ENCODE results near the gene FNIP2.
A peak's percentile ranks its signal among the peaks of the same experiment; 100 is the strongest.

The FNIP2 gene

DNA sequence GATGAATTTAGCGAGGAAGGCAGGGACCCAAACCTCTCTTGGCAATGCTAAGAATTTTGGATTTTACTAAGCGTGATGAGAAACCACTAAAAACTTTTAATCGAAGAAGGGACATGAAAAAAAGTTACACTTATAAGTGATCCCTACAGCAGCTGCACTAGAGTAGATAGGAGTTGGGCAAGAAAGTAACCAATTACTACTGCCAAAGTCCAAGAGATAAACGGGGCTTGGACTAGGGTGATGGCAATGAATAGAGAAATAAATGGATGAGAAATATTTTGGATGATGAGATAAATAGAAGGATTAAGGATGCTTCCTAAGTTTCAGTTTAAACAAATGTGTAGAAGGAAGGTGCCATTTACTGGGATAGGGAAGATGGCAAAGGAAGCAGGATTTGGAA lies 6.3 kb upstream of the FNIP2 start:
- no peak overlapping the region for H3K4me3 ChIP-seq (ENCODE audit: insufficient read length, low read depth)
- no peak overlapping the region for H3K9ac ChIP-seq (ENCODE audit: insufficient read length, low read depth)
- 0 out of 2 replicates have a peak, but pooled peaks cover 4% of the 10 kb centered on the region for H3K9me3 ChIP-seq (ENCODE audit: insufficient read depth, low read length)
- no peak for DNase-seq (ENCODE audit: low read depth, low spot score)
- TF ChIP-seq ZNF274 (IDR thresholded peaks at IDR 0.05; ENCODE audit: low read depth, low read length) (no peak), YY1 (IDR thresholded peaks at IDR 0.05; ENCODE audit: insufficient read depth, insufficient read length) (no peak), SUZ12 (IDR thresholded peaks at IDR 0.05; ENCODE audit: extremely low read depth, insufficient read depth, insufficient read length) (no peak)
- H3K4me1 ChIP-seq (ENCODE audit: insufficient read depth, insufficient read length) = no peaks in the 10 kb centered on the region
- H3K27me3 ChIP-seq (ENCODE audit: insufficient read depth, insufficient read length) = no peaks in the 10 kb centered on the region
- no peaks in the 10 kb centered on the region for H3K36me3 ChIP-seq (ENCODE audit: insufficient read depth, insufficient read length, low read length)

DNA sequence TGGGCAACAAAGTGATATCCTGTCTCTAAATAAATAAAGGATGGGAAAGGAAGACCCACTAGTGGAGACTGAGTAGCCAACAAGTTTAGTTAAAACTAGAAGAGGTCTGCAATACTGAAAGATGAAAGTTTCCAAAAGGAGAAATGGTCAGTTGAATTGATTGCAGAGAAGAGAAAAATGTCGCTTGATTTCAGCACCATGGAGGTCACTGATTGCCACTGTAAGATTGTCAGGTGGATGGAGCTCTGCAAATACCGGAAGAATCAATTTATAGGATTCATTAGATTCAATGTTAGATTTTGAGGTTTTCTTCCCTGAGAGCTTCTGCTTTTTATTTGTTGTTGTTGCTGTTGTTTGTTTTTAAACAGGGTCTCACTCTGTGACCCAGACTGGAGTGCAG lies 5.4 kb upstream of the FNIP2 start:
- Histone ChIP-seq H3K9me3 (ENCODE audit: insufficient read depth, low read length) (0 out of 2 replicates have a peak, but pooled peaks cover 4% of the 10 kb centered on the region), H3K36me3 (ENCODE audit: insufficient read depth, insufficient read length, low read length) (no peaks in the 10 kb centered on the region), H3K27me3 (ENCODE audit: insufficient read depth, insufficient read length) (no peaks in the 10 kb centered on the region), H3K4me3 (ENCODE audit: insufficient read length, low read depth) (no peak overlapping the region), H3K9ac (ENCODE audit: insufficient read length, low read depth) (no peak overlapping the region), H3K4me1 (ENCODE audit: insufficient read depth, insufficient read length) (no peaks in the 10 kb centered on the region)
- no peak for DNase-seq (ENCODE audit: low read depth, low spot score)
- TF ChIP-seq YY1 (IDR thresholded peaks at IDR 0.05; ENCODE audit: insufficient read depth, insufficient read length) = no peak
- no peak for TF ChIP-seq ZNF274 (IDR thresholded peaks at IDR 0.05; ENCODE audit: low read depth, low read length)
- no peak for TF ChIP-seq SUZ12 (IDR thresholded peaks at IDR 0.05; ENCODE audit: extremely low read depth, insufficient read depth, insufficient read length)

GRCh38 chr4:158766434-158767044 lies 2.3 kb upstream of the FNIP2 start:
- H3K9ac ChIP-seq (ENCODE audit: insufficient read length, low read depth) = no peak overlapping the region
- no peak for TF ChIP-seq YY1 (IDR thresholded peaks at IDR 0.05; ENCODE audit: insufficient read depth, insufficient read length)
- TF ChIP-seq SUZ12 (IDR thresholded peaks at IDR 0.05; ENCODE audit: extremely low read depth, insufficient read depth, insufficient read length) = no peak
- no peaks in the 10 kb centered on the region for H3K36me3 ChIP-seq (ENCODE audit: insufficient read depth, insufficient read length, low read length)
- peaks cover 19% of the 10 kb centered on the region for H3K27me3 ChIP-seq (ENCODE audit: insufficient read depth, insufficient read length)
- H3K9me3 ChIP-seq (ENCODE audit: insufficient read depth, low read length) = no peaks in the 10 kb centered on the region
- no peak overlapping the region for H3K4me3 ChIP-seq (ENCODE audit: insufficient read length, low read depth)
- no peaks in the 10 kb centered on the region for H3K4me1 ChIP-seq (ENCODE audit: insufficient read depth, insufficient read length)
- no peak for DNase-seq (ENCODE audit: low read depth, low spot score)

- TF ChIP-seq YY1 (IDR thresholded peaks at IDR 0.05; ENCODE audit: insufficient read depth, insufficient read length) (no peak), ZNF274 (IDR thresholded peaks at IDR 0.05; ENCODE audit: low read depth, low read length) (no peak), SUZ12 (IDR thresholded peaks at IDR 0.05; ENCODE audit: extremely low read depth, insufficient read depth, insufficient read length) (no peak)
- Histone ChIP-seq H3K9ac (ENCODE audit: insufficient read length, low read depth) (no peak overlapping the region), H3K4me1 (ENCODE audit: insufficient read depth, insufficient read length) (no peaks in the 10 kb centered on the region), H3K27me3 (ENCODE audit: insufficient read depth, insufficient read length) (peaks cover 19% of the 10 kb centered on the region), H3K36me3 (ENCODE audit: insufficient read depth, insufficient read length, low read length) (no peaks in the 10 kb centered on the region), H3K4me3 (ENCODE audit: insufficient read length, low read depth) (no peak overlapping the region), H3K9me3 (ENCODE audit: insufficient read depth, low read length) (no peaks in the 10 kb centered on the region)
- DNase-seq (ENCODE audit: low read depth, low spot score) = no peak
Observed at GRCh38 chr4:158767451-158767850, 1.4 kb upstream of the FNIP2 start.

GRCh38 chr4:158769175-158769921 lies 522 bp downstream of the FNIP2 start:
- peak overlapping the region; percentile 76 for H3K9ac ChIP-seq (ENCODE audit: insufficient read length, low read depth)
- H3K27me3 ChIP-seq (ENCODE audit: insufficient read depth, insufficient read length) = peaks cover 19% of the 10 kb centered on the region
- H3K36me3 ChIP-seq (ENCODE audit: insufficient read depth, insufficient read length, low read length) = no peaks in the 10 kb centered on the region
- DNase-seq (ENCODE audit: low read depth, low spot score) = peak; percentile 2
- no peaks in the 10 kb centered on the region for H3K4me1 ChIP-seq (ENCODE audit: insufficient read depth, insufficient read length)
- peak overlapping the region; percentile 70 for H3K4me3 ChIP-seq (ENCODE audit: insufficient read length, low read depth)
- no peak for TF ChIP-seq SUZ12 (IDR thresholded peaks at IDR 0.05; ENCODE audit: extremely low read depth, insufficient read depth, insufficient read length)
- no peak for TF ChIP-seq YY1 (IDR thresholded peaks at IDR 0.05; ENCODE audit: insufficient read depth, insufficient read length)
- no peak for TF ChIP-seq ZNF274 (IDR thresholded peaks at IDR 0.05; ENCODE audit: low read depth, low read length)
- H3K9me3 ChIP-seq (ENCODE audit: insufficient read depth, low read length) = no peaks in the 10 kb centered on the region

- Histone ChIP-seq H3K9ac (ENCODE audit: insufficient read length, low read depth) (no peak overlapping the region), H3K4me3 (ENCODE audit: insufficient read length, low read depth) (no peak overlapping the region), H3K4me1 (ENCODE audit: insufficient read depth, insufficient read length) (no peaks in the 10 kb centered on the region), H3K27me3 (ENCODE audit: insufficient read depth, insufficient read length) (peaks cover 19% of the 10 kb centered on the region), H3K9me3 (ENCODE audit: insufficient read depth, low read length) (no peaks in the 10 kb centered on the region), H3K36me3 (ENCODE audit: insufficient read depth, insufficient read length, low read length) (no peaks in the 10 kb centered on the region)
- no peak for DNase-seq (ENCODE audit: low read depth, low spot score)
- TF ChIP-seq ZNF274 (IDR thresholded peaks at IDR 0.05; ENCODE audit: low read depth, low read length) = no peak
- no peak for TF ChIP-seq YY1 (IDR thresholded peaks at IDR 0.05; ENCODE audit: insufficient read depth, insufficient read length)
- no peak for TF ChIP-seq SUZ12 (IDR thresholded peaks at IDR 0.05; ENCODE audit: extremely low read depth, insufficient read depth, insufficient read length)
Observed at GRCh38 chr4:158770671-158771070, 1.8 kb downstream of the FNIP2 start.

- TF ChIP-seq YY1 (IDR thresholded peaks at IDR 0.05; ENCODE audit: insufficient read depth, insufficient read length) (no peak), SUZ12 (IDR thresholded peaks at IDR 0.05; ENCODE audit: extremely low read depth, insufficient read depth, insufficient read length) (no peak), ZNF274 (IDR thresholded peaks at IDR 0.05; ENCODE audit: low read depth, low read length) (no peak)
- Histone ChIP-seq H3K9me3 (ENCODE audit: insufficient read depth, low read length) (no peaks in the 10 kb centered on the region), H3K27me3 (ENCODE audit: insufficient read depth, insufficient read length) (peaks cover 19% of the 10 kb centered on the region), H3K4me3 (ENCODE audit: insufficient read length, low read depth) (no peak overlapping the region), H3K4me1 (ENCODE audit: insufficient read depth, insufficient read length) (no peaks in the 10 kb centered on the region), H3K36me3 (ENCODE audit: insufficient read depth, insufficient read length, low read length) (no peaks in the 10 kb centered on the region), H3K9ac (ENCODE audit: insufficient read length, low read depth) (no peak overlapping the region)
- no peak for DNase-seq (ENCODE audit: low read depth, low spot score)
Observed at GRCh38 chr4:158771776-158772175, 3.0 kb downstream of the FNIP2 start.
